GF-D8 (cell line): ENCODE data around the gene BICD2.

Source experiments
- DNase-seq: peaks from one replicate; lab custom pipeline; 2025; lab: John Stamatoyannopoulos, UW

The BICD2 gene

DNA sequence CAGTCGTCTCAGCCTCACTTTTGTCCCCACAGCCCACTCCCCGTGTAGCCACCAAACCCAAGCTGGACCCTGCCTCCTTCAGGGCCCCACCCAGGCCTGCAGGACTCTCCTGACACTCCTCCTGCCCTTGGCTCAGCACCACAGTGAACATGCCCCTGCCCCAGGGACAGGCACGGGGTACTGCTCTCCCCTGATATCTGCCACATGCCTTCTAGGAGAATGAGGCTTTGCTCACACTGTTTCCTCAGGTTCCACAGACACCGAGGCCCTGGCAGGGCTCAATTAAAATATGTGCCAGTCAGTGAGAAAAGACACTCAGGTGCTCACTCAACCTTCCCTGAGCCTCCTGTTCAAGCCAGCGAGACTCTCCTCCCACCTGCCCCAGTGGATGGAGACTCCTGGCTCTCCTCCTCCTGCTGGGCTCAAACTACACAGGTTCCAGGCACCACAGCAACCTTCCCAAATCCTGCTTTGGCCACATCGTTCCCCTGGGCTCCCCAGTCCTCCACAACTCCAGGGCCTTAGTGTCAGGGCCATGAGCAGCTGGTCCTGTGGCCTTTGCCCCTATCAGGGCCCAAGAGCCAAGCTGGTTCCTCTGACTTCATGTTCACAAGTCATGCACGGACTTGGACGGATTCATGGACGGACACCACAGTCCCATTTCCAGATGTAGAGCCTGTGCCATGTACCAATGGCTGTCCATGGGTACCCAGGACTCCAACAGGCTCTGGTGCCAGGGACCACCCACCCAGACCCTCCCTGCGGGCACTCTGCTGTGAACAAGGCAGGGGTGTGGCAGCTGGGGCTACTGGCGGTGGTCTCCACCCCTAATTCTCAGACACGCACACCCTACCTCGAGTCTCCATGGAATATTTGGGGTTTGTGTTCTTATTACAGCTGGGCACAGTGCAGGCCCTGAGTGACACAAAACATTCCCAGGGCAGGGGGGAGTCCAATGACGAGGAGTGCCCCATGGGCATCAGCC is 36.6 kb downstream of the BICD2 start:
- no peak for DNase-seq

DNA sequence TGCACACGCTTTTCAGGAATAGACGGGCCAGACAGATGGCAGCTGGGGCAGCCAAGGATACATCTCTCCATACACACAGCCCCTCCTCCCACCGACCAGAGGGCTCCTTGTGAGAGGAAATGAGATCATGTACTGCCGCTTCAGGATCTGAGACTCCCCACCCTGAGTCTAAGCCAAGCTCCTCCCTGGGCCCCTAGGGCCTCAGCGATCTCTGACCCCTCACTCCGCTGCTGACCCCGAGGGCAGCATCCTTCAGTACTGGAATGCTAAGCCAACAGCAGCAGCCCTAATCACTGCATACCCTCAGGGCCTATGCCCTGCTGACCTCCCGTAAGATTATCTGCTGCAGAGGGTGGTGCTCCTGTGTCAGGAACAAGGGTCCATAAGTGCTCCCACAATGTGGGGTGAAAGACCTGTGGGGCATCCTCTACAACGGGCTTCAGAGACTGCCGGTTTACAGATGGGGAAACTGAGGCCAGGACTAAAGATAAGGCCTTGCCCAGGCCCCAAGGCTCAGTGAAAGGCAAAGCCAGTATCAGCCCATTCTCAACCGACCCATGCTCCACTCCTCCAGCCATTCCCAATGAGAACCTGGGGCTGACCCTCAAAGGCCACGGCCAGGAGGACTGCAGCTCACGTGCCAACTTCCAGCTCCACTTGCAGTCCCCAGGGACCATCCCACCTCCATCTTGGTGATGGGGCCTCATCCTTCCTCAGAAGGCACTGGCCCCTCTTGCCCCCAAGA is 37.5 kb downstream of the BICD2 start:
- no peak for DNase-seq

DNA sequence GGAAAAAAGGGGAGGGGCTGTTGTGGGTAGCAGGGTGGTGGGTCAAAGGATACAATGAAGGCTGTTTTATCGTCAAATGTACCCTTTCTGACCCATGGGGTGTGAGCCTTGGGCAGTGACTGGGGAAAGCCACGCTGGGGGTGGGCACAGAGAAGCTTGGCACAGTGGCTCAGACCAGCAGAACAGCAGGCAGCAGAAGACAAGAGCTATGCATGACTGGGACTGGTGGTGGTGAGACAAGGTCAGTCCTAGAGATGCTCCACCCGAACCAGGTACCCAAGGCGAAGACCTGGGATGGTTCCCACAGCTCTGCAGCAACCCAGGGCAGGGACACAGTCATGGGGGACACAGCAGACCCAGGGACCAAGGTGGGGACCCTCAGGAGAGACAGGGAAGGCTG is 38.3 kb downstream of the BICD2 start:
- no peak for DNase-seq

DNA sequence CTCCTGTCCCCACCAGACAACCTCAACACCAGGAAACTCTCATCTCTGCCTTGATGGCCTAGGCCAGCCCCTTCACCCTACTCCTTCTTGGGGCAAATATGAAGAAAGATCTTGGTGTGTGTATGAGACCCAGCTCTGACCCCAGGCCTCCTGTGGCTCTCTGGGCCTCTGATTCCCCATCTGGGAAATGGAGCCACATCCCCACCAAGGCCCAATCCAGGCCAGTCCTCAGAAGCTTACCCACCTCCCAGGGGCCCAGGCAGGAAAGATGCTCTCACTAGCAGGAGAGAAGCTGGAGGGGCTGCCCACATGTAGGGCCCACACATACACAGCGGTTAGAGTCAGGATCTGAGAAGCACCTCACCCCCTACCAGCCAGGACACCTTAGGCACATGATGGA is 38.9 kb downstream of the BICD2 start:
- DNase-seq = no peak

DNA sequence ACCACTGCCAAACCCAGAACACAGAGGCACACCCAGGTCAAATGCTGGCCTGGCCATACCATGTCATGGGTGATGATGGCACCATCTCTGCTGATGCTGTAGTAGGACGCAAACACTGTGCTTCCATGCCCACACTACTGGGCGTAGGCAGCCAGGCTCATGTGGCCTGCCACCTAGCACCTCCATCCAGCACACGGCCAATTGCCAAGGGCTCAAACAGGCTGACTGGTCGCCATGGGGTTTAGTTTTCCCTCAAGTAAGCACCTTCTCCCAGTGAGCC is 39.4 kb downstream of the BICD2 start:
- DNase-seq = no peak

DNA sequence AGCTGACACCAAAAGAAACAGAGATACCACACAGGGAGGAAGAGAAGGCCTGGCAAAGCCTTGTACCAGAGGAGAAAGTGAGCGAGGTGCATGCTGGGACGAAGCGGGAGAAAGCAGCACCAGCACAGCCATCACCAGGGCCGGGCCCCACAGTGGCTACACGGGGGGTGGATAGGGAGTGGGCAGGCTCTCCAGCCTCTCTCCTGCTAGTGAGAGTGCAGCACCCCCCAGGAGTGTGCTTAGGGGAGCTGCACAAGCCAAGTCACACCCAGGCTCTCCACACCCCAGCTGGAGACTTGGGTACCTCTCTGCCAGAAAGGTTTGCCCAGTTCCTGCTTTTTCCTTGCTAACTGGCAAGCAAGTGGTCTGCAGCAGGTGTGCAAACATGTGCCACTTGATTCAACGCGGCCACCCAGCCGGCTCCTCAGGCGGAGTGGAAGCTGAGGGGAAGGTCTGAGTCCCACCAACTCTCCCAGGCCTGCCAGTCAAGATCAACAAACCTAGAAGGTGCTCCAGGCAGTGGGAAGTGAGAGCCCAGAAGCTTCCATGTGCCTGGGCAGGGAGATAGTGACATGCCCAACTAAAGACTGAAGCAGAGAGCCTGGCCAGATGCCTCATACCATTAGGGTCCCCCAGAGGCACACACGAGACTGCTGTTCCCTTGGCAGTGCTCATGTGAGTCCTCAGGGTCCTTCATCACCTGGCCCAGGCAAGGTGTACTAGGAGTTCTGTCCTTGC is 39.9 kb downstream of the BICD2 start:
- DNase-seq = no peak

DNA sequence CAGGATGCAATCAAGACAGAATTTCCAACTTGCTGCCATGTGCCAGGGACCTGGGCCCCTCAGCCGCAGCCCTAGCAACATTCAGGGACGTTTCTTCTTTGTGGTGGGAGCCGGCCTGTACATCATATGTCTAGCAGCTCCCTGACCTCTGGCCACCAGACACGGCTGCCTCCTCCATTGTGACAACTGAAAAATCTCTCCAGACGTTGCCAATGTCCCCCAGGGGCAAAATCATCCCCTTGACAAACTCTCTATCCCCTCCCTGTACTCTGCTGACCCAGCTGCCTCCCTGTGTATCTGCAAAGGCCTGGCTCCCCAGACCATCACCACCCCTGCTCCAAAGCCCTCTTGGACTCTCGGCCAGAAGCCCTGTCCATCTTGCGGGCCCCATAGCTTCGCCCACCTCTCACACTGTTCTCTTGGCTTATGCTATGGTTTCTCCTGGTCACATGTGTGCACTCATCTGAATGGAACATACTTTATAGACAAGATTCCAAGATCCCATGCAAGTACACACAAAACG is 40.8 kb downstream of the BICD2 start:
- DNase-seq = no peak

DNA sequence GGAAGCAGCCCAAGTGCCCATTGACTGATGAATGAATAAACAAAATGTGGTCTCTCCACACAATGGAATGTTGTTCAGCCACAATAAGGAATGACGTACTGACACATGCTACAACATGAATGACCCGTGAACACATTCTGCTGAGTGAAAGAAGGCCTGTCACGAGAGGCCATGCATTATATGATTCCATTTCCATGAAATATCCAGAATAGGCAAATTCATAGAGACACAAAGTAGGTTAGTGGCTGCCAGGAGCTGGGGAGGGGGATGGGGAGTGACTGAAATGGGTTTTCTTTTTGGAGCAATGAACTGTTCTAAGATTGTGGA is 41.4 kb downstream of the BICD2 start:
- DNase-seq = no peak

DNA sequence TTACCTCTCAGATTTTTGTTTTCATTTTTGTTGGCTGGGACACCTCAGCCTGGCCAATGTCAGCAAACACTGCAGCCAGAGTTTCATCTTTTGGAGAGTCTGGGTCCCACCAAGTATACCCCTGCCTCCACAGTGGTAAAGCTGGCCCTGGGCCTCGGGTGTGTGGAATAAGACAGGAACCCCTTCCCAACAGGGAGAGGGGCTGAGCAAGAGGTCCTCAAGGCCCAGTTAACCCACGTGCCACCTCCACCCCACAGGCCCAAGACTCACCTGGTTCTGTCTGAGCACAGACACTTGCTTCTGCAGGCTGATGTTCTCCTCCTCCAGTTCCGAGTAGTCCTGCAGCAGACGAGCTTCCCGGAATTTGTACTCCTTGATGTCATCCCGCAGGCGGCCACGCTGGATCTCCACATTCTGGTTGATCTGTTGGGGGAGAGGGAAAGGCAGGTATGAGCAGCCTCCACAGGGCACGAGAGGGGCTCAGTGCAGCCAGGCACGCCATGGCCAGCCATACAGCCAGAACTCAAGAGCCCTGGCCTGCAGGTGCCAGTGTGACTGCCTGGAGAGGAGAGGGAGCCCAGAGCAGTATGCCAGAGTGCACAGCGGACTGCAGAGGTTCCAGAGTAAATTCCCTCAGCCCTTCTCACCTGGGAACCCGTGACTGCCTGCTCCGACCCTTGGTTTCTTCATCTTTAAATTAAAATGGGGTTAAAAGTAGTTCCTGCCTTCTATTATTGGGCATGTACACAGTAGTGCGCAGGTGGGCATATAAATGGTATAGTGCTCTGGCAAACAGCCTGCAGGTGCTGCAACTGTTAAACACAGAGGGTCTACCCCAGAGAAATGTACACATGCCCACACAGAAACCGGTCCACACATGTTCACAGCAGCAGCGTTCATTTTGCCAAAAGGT is 42.0 kb downstream of the BICD2 start:
- DNase-seq = no peak

DNA sequence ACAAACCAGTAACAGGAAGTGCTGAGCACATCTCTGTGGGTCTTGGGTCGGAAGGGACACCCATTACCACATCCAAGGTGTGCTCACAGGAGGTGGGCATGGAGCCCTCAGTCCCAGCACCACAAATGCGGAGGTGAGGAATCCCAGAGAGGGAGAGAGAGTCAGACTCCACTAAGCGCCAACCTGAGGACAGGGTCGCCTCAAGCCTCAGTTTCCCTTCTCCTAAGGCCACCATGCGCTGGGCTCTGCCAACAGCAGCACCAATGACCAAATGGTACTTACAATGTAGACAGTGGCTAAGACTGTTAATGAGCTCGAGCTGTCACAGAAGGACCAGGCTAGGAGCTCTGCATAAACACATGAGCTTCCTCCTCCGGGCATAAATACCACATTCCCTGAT is 43.1 kb downstream of the BICD2 start:
- no peak for DNase-seq

DNA sequence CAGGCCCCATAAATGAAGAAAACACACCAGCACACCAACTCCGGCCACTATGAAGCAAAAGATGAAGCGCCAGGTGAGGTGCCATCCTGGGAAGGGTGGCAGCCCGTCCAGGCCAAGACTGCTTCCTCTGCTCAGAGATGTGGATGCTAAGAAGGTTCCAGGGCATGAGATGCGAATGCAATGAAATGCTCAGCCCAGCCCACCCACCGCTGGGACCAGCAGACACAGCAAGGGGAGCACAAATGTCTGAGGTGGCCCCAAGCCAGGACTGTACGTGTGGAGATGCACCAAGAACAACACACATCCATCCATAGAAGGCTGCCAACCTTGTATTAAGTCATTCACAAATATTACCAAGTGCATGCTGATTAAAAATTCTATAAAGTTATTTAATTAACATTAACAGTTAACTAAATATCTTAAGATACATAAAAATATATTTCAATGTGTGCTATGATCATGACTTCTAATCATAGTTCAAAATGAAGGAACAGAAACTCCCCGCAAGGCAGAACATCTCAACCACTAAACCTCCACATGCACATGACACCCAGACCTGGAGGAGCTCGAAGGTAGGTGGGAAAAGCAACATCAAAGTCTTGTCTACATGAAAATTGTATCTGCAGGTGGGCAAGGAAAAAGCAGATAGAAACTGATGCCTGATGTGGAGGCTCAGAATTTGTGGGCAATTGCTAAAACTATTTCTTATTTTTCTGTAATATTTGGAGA is 43.7 kb downstream of the BICD2 start:
- DNase-seq = no peak

DNA sequence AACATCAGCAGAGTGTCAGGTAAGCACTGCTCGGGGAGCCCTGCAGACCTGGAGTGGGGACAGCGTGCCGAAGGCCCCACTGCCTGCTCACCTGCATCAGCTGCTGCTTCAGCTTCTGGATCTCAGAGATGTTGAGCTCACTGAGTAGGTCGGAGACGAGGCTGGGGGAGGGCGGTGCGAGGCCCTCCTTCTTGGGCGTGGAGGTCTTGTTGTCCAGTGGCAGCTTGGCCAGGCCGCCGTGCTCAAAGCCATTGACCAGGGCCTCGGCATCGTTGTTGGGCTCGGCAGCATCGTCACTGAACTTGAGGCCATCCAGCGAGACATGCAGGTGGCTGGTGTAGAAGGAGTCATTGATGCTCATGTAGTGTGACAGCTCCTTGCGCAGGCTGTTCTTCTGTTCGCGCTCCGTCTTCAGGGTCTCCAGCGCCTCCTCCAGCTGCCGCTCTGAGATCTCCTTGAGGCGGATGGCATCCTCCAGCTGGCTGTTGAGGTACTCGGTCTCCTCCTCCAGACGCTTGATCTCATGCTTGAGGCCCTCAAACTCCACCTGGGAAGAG is 44.3 kb downstream of the BICD2 start:
- no peak for DNase-seq

DNA sequence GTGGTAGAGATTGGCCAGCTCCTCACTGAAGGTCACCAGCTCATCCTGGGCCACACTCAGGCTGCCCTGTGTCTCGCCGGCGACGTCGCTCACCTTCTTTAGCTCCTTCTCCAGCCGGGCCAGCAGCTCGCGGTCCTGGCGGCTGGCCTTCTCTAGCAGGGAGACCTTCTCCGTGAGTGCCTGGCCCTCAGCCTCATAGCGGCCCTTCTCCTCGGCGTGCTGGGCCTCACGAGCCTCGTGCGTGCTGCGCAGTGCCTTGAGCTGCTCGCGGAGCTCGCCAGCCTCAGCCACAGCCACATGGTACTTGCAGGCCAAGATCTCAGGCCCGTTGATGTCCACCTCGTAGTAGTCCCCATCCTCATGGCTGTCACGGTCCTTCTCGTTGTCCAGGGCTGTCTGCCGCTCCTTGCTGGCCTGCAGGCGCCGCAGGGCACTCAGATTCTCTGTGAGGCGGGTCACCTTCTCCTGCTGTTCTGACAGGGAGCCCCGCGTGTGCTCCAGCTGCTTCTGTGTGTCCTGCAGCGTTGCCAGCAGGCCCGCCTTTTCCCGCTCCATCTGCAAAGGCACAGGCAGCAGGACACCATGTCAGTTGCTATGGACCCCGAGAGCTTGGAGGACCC is 45.5 kb downstream of the BICD2 start:
- DNase-seq = no peak

DNA sequence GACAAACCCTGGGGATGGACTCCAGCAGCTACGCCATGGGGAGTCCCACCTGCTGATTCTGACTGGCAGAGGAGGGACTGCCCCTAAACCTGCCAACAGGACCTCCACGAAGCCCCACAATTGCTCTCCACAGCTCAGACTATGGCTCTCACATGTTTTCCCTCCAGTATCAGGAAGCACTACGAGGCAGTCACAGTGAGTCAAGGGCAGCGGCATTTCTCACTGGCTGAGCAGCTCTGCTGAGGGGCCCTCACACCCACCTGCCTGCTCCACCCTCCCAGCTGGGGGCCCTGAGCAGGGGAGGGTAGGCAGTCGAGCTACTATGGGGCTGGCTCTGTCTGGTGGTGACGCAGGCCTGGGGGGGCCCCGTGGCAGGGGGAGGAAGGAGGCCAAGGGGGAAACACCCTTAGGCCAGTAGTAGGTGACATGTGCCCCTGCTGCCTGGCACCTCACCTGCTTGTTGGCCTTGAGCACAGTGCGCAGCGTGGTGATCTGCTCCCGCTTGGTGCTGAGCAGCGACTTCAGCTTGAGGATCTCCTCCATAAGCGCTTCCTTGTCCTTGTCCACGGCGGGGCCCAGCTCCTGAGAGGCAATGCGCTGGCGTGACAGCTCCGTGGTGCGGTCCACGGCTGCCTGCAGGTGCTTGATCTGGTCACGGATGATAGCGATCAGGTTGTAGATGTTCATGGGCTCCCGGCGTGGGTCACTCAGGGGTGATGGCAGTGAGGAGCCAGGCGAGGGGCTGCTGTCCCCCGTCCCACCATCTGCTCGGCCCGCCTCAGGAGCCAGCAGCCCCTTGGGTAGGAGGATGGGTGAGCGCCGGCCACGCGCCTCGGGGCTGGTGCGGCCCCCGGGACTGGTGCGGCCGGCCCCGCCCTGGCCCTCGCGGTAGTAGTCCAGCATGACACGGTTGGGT is 46.3 kb downstream of the BICD2 start:
- no peak for DNase-seq

DNA sequence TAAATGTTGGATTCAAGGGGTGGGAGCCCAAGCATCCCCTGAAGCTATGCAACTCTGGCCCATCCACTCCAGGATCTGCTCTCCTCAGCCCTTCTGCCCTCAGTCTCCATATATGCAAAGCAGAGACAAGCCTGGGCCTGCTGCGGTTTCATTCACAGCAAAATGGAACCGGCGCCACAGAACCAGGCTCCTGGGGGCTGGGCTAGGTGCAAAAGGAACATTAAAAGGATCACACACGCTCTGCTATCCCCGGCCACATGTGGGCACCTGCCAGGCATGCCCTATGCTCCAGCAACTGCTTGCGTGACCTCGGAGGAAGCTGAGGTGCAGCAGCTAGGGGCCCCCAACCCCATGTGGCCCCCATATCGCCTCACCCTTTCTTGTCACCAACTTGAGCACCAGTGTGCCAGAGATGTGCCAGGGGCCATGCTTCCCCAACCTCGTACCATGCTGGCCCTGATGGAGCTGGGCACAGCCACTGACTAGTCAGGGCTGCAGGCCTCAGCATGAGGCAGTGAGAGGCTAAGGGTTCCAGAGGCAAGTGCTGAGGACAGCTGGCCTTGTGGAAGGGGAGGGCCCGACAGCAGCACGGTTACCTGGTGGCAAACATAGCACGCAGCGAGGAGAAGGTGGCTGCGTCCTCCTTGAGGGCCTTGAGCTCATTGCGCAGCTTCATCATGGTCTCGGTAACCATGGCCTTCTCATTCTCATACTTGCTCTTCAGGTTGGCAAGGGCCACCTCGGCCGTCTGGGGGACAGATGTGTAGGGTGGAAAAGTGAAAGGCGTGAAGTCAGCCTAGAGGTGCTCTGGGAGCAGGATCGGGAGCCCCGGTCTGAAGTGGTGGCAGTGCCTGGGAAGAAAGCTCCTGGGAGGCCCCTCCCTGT is 47.2 kb downstream of the BICD2 start:
- no peak for DNase-seq

DNA sequence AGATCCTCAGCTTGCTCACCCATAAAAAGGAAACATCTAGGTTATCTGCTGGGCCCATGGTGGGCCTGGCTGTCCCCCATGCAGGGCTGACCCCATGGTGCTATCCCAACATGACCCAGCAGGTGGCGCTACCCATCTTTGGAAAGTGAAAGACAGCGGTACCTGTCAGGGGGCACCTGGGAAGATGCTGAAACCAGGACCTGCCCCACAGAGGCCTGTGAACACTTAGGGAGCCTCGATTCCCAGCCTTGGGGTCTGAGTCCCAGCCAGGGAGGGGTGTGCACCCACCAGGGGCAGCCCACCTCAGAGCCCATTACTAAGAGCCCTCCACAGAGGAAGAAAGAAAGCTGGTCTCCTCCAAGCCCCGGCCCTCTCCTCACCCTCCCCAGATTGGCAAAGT is 48.1 kb downstream of the BICD2 start:
- no peak for DNase-seq

DNA sequence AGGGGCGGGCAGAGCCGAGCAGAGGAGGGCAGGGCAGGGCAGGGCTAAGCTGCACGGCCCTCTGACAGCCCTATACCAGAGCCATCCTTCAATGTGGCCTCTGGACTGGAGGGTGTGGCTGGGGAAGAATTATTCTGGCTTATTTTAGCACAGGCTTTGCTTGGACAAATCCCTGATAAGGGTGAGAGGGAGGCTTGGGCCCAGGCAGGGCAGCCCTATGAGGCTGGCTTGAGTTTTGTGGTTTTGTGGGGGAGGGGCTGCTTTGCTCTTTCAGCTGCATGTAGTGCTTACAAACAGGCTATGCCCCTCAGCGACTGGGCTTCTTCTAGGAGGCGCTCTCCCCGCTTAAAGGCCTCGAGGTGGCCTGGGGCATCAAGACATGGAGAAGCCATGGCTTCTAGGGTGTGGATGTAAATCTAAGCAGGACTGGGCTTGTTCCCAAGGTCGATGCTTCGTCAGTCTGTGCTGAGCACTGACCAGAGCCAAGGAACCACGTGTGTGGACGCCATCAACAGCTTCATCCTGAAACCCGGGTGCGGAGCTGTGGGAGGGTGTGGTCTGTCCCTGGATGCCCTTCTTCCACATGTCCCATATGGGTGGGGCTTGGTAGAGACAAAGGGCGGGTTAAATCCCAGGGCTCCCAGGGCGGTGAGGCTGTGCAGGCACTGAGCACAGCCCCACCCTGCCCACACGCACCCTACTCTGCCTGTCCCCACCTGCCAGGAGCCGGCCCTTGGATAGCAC is 49.0 kb downstream of the BICD2 start:
- DNase-seq = no peak
